DMS79 treated with DMSO at 0.1 percent for 48 hours (cell line): ENCODE data around the gene INSIG1.

Experiments used
- DNase-seq: peaks from one replicate; lab custom pipeline; 2025; lab: John Stamatoyannopoulos, UW

Gene INSIG1

DNA sequence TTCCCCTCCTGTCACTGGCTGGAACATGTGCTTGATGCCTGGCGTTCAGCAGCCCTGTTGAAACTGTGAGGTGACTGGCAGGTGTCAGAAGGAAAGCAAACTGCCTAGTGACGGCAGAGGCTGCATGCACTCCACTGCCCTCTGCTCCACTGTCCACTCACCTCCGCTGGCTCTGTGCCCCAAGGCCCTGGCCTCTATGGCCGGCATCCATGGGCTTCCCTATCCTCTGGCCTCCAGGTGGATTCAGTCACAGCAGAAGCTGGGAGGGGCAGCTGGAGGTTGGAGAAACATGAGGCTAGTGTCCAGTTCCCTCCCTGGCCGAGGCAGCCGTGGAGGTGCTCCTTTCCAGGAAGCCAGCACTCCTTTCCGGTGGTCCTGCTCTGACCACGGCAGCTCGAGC lies 31.2 kb upstream of the INSIG1 start:
- no peak for DNase-seq

DNA sequence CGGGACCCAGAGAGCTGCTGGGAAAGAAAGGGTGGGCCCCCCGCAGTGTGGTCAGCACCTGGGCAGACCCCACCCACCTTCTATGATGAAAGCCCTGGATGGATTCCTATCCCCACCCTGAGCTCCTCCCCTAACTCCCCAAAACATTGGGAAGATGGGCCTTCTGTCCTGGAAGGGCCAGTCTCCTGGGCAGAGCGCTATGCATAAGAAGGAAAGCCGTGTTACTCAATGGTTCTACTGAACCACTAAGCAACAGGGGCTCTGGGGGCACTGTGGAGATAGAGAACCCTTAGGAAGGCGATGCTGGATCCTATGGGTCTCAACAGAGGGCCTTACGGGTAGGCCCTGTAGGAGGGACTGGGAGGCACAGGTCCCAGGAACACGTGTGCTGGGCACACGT lies 30.7 kb upstream of the INSIG1 start:
- DNase-seq, result no peak

DNA sequence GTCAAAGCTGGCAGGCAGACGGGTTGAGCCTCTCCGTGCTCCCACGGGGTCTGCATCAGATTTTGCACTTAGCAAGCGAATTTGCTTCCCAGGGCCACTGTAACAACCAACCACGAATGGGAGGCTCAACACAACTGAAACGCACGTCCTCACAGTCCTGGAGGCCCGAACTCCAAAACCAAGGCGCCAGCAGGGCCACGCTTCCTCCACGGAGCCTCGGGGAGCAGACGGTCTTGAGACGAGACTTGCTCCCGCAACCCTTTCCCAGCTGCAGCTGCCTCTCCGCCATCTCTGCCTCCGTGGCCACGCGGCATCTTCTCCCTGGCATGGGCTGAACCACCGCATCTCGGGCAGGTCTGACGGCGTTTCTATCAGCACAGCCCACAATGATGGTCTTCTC lies 30.2 kb upstream of the INSIG1 start:
- DNase-seq, result no peak

DNA sequence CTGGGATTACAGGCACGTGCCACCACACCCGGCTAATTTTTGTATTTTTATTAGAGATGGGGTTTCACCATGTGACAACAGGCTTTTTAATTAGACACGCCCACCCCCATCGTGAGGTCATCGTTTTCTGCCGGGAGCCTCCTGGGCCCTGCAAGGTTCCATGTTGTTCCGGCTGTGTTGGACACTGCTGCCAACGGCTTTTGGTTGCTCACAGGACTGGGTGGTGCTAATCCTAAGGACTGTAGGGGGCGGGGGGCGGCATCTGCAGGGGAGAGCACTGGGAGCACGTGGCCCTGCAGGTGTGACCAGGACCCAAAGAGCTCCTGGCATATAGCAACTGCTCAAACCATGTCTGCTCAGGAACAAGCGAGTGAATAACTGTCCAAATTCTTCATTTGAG lies 29.5 kb upstream of the INSIG1 start:
- DNase-seq, result no peak

DNA sequence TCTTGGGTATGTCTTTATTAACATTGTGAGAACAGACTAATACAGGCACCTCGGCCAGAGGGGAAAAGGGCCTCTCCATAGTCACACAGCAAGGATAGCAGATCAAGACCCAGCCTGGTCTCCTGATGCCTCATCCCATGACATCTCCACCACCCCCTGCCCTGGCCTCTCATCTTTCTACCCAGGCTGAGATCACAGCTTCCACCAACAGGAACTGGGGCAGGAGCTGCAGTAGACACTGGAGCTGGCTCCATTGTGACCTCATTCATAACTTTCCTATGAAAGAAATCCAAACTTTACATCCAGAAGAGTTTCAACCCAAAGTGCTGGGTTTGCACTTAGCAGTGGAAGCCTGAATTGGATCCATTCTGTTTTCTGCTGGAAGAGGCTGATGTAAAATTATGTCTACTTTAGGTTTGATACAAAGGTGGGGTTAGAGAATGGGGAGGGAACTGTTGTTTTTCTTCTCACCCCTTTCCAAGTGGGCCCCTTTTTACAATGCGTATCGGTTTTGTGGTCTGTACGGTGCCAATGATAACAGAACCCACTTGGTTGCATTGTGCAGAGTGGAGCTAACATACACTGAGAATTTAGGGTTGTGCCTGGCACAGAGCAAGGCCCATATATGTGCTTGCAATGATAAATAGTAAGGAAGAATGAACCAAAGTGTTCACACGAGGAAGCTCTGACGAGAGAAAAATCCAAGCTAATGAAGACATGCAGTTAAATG lies 28.6 kb upstream of the INSIG1 start:
- no peak for DNase-seq

DNA sequence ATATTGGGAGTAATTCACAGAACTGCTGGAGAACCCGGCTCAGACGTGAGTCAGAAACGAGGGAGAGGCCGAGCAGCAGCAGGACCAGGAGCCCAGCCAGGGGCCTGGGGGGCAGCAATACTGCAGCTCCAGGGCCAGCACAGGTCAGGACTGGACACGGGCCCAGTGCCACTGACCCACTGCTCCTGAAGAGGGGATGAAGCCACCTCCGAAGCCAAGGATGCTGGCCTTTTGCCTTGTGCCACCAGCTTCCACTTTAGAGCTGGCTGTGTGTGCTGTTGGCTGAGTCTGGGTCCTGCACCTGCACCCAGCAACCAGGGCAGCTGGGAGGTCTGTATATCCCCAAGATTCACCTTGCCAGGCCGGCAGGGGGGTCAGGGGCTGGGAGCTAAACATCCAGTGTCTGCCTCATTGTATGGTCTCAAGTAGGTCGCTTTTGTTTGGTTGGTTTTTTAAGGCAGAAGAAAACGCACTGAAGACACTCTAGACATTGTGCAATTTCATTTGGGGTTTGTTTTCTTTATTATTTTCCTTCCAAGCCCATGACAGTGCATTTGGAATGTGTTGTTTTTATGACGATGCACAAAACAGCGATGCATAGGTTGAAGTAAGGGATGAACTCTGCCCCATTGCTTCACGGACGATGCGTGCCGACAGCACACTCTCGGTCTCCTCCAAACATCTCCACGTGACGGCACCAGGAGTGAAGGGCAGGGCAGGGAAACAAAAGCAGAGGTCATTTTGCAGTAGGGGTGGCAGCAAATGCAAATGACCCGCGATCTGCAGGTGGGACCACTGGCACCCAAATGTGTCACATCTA lies 27.7 kb upstream of the INSIG1 start:
- no peak for DNase-seq

DNA sequence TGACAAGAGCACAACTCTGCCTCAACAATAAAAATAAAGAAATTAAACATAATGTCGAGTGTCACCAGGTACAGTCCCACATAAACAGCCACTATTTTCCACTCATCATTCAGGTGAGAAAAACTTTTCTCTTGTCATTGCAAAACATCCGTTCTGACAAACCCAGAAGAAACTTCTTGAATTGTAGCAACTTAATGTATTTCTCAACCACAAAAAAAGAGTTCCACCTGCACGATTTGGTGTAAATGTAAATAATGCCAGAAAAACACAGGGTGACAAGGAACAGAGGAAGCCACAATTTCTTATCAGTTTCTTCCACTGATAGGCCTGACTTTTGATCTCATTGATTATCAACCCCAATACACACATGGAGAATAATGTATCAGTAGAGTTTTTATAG lies 26.8 kb upstream of the INSIG1 start:
- DNase-seq, result no peak

DNA sequence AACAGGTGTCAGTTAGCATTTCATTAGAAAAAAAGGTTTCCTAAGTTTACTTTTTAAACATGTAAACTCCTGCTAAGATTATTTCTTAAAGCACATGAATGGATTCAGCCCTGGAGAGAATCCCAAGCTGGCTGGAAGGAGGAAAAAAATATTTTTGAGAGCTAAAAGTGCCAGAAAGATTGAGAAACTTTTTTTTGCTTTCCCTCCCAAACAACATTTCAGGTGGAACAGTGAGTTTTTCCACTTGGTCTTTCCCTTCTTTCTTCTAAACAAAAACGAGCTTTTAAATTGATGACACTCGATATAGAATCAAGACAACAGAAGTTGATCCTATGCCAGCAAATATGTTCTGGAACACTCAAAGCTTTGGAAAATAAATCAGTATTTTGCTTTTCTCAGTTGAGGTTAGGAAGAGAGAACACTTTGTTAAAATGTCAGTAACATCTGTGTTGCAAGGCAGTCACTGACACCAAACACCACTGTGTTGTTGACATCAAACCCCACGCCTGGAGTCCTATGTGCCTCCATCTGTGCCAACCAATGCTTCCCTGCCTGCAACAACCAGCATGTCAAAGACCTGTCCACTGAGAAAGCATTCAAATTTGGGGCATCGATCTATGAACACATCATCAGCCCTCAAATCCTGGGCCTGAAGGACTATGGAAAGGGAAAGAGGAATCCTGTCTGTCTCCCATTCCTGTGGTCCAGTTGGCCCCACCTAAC lies 22.9 kb upstream of the INSIG1 start:
- no peak for DNase-seq

DNA sequence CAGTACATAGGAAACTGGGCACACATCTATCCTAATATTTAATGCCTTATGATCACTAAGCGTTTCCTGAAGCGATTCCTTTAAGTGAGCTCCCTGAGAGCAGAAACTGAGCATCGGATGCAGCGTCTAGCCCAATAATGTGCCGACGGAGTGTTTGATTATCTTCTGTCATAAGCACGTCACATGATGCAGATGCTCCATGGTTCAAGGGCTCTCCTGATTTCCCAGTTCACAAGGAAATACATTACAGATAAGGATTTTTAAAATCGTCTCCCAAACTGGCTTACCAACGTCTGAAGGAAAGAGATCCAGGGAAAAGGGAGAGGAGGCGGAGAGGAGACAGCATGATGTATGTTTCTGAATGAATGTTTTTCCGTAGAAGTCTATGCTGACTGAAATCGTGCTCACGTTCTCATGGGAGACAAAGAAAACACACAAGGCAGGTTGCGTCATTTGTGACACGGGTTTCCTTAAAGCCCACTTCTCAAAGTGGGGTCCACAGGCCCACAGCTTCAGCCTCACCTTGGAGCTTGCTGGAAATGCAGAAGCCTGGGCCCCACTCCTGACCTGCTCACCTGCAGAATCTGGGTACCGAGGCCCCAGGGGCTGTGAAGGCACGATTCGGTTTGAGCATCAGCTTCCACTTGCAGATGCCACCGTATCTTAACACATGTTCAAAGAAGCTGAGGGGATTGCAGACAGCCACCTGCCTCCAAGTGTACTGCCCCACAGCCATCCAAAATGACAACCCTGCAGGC lies 21.5 kb upstream of the INSIG1 start:
- DNase-seq, result no peak

DNA sequence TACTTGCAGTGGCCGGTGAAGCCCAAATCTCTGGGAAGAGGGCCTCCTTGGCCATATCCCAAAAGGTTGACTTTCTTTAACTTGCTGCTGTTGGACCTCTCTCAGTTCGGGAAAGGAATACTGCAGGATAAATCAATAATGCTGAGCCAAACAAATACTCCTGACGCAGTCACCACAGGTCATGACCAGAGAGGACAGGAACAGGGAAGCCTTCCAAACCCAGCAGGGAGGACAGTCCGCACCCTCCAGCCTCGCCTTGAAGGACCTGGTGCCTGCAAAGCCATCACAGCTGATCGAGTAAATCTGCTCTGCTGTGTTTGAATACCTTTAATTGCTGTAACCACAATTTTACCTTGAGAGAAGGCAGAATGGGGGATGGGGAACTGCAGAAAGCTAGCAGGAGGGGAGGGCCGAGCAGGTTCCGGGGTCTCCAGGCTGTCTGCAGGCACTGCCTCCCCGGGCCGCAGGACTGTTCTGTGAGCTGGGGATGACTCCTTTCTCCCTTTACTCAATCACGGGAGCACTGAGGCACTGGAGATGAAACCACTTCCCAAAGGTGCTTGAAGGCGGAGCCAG lies 20.8 kb upstream of the INSIG1 start:
- no peak for DNase-seq

DNA sequence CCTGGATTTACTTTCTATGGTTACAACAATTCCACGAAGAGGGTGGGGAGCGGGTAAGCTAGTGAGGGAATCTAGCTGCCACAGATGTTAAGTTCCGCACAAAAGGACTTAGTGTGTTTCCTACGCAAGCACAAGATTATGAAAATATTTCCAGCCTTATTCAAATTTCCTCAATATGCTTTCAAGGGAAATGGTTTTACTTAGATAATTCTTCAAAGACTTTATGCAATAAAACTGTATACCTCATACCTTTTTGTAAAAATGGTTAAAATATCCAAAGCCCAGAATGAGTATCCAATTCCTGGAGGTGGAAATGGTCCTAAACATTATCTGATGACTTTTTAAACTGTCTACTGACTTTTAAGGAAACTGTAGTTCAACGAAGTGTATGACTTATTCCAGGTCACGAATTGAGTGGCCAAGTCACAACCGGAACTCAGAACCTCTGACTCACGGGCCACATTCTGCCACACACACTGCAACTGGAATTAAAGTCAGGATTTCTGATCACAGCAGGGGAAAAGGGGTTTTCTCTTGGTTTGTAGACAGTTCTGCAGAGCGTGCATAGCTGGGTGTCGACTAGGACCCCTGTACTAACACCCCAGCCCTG lies 20.2 kb upstream of the INSIG1 start:
- DNase-seq, result no peak

DNA sequence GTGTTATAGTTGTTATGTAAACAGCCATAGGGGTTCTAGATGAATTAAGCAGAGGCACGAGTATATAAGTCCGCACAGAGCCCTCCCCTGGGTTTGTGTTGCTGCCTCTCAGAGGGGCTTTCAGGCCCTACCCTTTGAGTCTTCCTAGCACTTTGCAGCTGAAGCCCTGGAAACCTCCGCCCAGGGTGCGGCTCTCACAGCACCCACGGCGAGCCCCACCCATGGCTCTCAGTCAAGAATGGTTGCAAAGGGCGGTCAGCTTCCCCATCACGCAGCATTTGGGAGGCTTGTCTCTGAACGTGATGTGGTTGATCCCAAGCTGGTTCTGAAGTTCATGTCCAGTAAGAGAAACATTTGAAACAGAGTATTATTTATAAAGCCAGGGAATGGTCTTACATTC lies 18.8 kb upstream of the INSIG1 start:
- DNase-seq, result no peak

DNA sequence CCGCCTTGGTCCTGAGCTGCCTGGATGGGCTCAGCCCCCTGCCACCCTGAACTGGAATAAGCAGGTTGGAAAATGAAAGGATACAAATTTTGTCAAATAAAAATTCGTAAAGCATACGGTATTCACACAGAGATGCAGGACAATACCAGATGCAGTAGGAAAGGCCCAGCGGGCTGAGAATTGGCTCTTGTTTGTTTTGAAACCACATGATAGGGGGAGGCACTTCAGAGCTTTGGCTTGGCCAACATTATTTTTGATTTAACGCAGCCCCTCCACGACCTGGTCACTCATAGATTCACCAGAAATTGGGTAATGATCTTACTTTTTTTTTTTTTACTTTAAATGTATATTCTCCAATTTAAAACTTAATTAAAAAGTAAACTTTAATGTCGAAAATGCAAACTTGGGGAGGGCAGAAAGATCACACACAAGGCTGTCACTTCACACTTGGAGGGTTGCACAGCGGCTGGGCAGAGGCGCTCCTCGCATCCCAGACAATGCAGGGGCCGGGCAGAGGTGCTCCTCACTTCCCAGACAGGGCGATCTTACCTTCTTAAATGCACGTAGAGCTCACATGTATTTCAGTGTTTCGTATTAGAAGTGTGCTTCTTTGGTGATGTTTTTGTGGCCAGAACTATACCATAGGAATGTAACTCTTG lies 17.8 kb upstream of the INSIG1 start:
- DNase-seq, result no peak

DNA sequence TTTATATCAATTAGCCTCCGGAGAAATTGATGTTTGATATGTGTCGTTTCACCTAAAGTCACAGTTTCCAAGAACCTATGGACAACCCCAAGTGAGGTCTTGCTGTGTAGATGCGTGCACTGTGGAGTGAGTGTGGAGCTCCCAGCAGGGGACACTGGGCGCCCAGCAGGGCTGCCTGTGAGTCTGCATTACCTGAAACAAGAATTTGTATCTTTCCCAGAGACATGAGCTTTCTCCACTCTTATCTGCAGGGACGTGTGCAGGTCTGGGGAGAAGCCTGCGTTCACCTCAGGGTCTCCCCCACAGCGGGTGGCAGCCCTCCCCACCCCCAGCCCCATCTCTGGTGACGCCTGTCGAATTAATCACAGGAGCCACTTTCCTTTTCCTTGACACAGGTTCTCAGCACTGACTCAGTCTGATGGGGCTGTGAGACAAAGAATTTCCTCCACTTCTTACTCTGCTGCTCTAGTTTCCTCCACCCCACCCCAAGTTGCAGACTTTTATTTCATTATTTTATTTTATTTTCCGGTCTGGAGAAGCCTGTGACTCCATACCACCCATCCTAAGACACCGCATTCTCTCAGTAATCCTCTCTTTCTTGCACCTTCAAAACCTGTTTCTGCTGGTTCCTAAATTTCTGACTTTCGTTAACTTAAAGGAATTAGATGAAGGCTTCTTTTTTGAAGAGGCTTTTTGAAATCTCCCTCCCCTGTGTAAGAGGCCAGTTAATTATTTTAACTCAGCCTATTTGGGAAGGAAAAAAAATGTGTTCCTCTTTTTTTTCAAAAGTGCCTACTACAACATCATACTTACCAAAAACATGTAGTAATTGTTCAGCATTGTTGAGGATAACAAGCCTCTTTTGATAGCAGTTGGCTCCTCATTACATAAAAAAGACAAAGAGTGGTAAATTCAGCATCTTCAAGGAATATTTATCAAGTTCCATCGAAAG lies 17.0 kb upstream of the INSIG1 start:
- no peak for DNase-seq

DNA sequence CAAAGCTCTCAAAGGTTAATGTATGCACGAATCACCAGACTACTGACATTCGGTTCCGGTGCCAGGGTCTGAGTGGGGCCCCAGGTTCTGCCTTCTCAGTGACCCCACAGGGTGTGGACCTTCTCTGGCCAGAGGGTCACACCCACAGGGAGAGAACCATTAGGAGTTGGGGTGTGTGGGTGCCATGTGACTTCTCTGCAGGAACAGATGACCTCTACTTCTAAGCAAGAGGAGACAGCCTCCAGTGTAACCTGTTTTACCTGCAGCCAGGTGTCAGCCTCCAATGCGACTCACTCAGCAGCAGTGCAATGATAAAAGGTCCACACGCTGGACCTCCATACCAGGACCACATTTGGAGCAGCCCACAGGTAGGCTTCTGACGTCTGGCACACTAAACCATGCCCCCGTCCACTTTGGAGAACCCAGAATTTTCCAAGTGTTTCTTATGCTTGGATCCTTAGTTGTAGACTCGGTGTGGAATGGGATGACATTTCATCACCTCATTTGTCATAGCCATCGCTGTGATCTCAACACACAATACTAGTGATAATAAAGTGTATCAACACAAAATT lies 16.2 kb upstream of the INSIG1 start:
- DNase-seq, result no peak

DNA sequence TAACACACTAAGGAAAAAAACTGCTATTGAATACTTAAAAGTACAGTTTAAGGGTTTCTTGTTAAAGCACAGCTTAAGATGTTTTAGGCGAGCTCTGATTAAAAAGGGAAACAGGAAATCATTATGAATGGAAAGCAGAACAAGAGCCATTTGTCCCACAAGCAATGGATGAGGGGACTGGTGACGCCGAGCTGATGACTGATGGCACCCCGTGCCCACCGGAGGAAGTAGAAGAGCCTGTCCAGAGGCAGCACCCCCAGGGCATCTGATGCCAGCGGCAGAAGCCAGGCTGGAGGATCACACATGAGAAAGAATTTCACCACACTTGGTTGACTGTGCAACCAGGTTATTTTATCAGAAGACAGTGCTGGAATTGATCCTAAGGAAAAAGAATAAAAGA lies 15.0 kb upstream of the INSIG1 start:
- no peak for DNase-seq

DNA sequence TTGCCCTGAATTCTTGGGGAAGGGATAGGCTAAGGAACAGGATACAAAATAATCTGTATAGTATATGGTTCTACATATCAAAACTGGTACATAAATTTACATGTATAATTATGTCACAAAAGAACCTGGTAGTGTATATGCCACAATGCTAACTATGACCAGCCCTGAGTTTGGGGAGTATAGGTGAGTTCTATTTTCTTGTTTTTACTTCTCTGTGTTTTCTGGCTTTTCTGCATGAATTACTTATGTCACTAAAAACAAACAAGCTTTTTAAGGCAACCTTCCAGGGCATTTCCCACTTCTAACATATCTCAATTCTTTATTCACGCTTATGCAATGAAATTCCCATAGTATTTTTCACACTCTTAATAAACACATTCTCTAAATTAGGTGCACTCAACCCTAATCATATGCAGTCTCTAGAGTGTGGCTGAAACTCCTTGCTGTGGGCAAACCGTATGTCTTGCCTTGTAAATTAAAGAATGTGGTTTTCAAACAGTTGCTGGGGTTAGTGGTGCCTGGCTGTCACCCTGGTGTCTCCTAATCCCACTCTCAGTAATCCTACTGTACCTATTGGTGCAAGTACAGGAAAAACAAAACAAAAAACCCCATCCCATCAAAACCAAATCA lies 14.0 kb upstream of the INSIG1 start:
- no peak for DNase-seq

DNA sequence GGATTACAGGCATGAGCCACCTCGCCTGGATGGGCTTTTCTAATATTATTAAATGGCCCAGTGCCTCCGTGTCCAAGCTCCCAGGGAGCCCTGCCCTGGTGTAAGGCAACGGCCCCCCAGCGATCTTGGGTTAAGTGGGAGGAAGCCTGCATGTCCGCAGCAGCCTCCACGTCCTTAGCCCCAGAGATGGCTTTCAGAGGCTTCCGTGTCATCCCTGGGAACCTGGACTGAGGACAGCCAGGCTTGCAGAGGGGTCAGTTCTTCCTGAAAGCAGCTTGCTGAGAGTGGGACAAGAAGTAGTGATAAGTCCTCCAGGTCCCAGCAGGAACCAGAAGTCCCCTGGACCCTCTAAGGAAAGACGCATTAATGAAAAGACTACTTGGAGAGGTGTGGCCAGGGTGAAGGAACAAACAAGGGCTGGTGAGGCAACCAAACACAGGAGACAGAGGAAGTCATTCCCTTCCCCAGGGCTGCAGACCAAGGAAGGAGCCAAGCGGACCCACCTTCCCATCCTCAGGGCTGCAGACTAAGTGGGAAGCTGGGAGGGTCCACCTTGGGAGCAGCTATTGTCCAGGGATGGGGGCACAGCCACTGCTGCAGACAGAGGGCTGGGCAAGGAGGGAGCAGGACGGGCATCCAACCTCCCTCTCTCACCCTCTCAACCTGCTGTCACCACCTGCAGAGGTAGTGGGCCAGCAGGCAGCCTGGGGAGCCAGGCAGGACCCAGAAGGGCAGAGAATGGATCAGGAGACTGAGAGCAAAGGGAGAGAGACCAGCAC lies 13.0 kb upstream of the INSIG1 start:
- DNase-seq, result no peak
